H9 (cell line): ENCODE data around the gene DUS4L. TPM values are rescaled to one million over a fixed set of nuclear protein-coding genes. Genes with fewer than 3 reads are reported as not detected.

Experiments used
- DNase-seq: peaks from one replicate; pipeline ENCODE4 v3.0.0-alpha.2; 2017
- H2AFZ ChIP-seq: one replicate; pipeline ENCODE4 v1.6.1; 2013; ENCODE audit warnings: mild to moderate bottlenecking, low read length, control low read depth, moderate library complexity
- H2AK5ac ChIP-seq: 2 replicates; pipeline ENCODE4 v1.6.1; 2013; ENCODE audit warnings: low read length, control low read depth, mixed read lengths; ENCODE audit not compliant: insufficient read length
- H2BK120ac ChIP-seq: one replicate; pipeline ENCODE4 v1.6.1; 2013; ENCODE audit warnings: low read depth, mild to moderate bottlenecking, low read length, control low read depth, inconsistent platforms; ENCODE audit not compliant: poor library complexity, severe bottlenecking
- H2BK12ac ChIP-seq: 2 replicates; pipeline ENCODE4 v1.6.1; 2013; ENCODE audit warnings: low read length, control low read depth, mixed read lengths, low read depth; ENCODE audit not compliant: insufficient read length
- H2BK15ac ChIP-seq: 2 replicates; pipeline ENCODE4 v1.6.1; 2013; ENCODE audit warnings: low read depth, low read length, control low read depth
- H2BK20ac ChIP-seq: one replicate; pipeline ENCODE4 v1.6.1; 2013; ENCODE audit warnings: low read depth, mild to moderate bottlenecking, low read length, control low read depth, inconsistent platforms; ENCODE audit not compliant: poor library complexity, severe bottlenecking
- H2BK5ac ChIP-seq: 2 replicates; pipeline ENCODE4 v1.6.1; 2013; ENCODE audit warnings: low read length, control low read depth, mixed read lengths; ENCODE audit not compliant: insufficient read length
- H3K14ac ChIP-seq: 2 replicates; pipeline ENCODE4 v1.6.1; 2013; ENCODE audit warnings: low read length, control low read depth; ENCODE audit not compliant: insufficient read depth
- H3K18ac ChIP-seq: 2 replicates; pipeline ENCODE4 v1.6.1; 2013; ENCODE audit warnings: low read depth, mild to moderate bottlenecking, mixed read lengths, low read length, control low read depth; ENCODE audit not compliant: insufficient read length
- H3K23ac ChIP-seq: 2 replicates; pipeline ENCODE4 v1.6.1; 2013; ENCODE audit warnings: low read length, control low read depth, mixed read lengths, low read depth; ENCODE audit not compliant: insufficient read length
- H3K23me2 ChIP-seq: 2 replicates; pipeline ENCODE4 v1.6.1; 2013; ENCODE audit warnings: low read depth, mild to moderate bottlenecking, mixed read lengths, low read length, control low read depth; ENCODE audit not compliant: insufficient read length, poor library complexity, severe bottlenecking
- H3K27ac ChIP-seq: 2 replicates; pipeline ENCODE4 v1.5.1; 2013; ENCODE audit warnings: low read length, control low read depth, mixed read lengths, low read depth; ENCODE audit not compliant: insufficient read length
- H3K27me3 ChIP-seq: 2 replicates; pipeline ENCODE4 v1.6.1; 2013; ENCODE audit warnings: low read length, control low read depth, inconsistent platforms; ENCODE audit not compliant: insufficient read depth
- H3K4ac ChIP-seq: 2 replicates; pipeline ENCODE4 v1.6.1; 2013; ENCODE audit warnings: low read depth, mild to moderate bottlenecking, control low read depth, inconsistent platforms, low read length, moderate library complexity
- H3K4me1 ChIP-seq: 2 replicates; pipeline ENCODE4 v1.6.1; 2013; ENCODE audit warnings: low read length, control low read depth, inconsistent platforms; ENCODE audit not compliant: insufficient read depth
- H3K4me2 ChIP-seq: 2 replicates; pipeline ENCODE4 v1.6.1; 2013; ENCODE audit warnings: low read length, control low read depth, mixed read lengths; ENCODE audit not compliant: insufficient read length, insufficient read depth
- H3K56ac ChIP-seq: 2 replicates; pipeline ENCODE4 v1.6.1; 2013; ENCODE audit warnings: low read depth, mild to moderate bottlenecking, mixed read lengths, low read length, control low read depth; ENCODE audit not compliant: insufficient read length
- H3K79me1 ChIP-seq: 2 replicates; pipeline ENCODE4 v1.6.1; 2013; ENCODE audit warnings: low read depth, mild to moderate bottlenecking, moderate library complexity, low read length, control low read depth, inconsistent platforms; ENCODE audit not compliant: insufficient read depth, poor library complexity, severe bottlenecking
- H3K79me2 ChIP-seq: 2 replicates; pipeline ENCODE4 v1.6.1; 2013; ENCODE audit warnings: low read length, control low read depth, inconsistent platforms; ENCODE audit not compliant: insufficient read depth
- H3K9ac ChIP-seq: 2 replicates; pipeline ENCODE4 v1.6.1; 2013; ENCODE audit warnings: low read length, control low read depth, mixed read lengths; ENCODE audit not compliant: insufficient read length; ENCODE audit errors: extremely low read depth
- H3K9me3 ChIP-seq: one replicate; pipeline ENCODE4 v1.6.1; 2013; ENCODE audit warnings: low read depth, low read length, inconsistent platforms; ENCODE audit not compliant: control insufficient read depth
- H3T11ph ChIP-seq: one replicate; pipeline ENCODE4 v1.6.1; 2013; ENCODE audit warnings: mild to moderate bottlenecking, low read length, control low read depth, inconsistent platforms
- H4K20me1 ChIP-seq: one replicate; pipeline ENCODE4 v1.6.1; 2013; ENCODE audit not compliant: control insufficient read depth, insufficient read length, insufficient read depth
- H4K5ac ChIP-seq: 2 replicates; pipeline ENCODE4 v1.6.1; 2013; ENCODE audit warnings: low read depth, mild to moderate bottlenecking, mixed read lengths, low read length, control low read depth; ENCODE audit not compliant: insufficient read length
- H4K8ac ChIP-seq: replicated peaks from 2 replicates; pipeline ENCODE4 v1.6.1; 2013; ENCODE audit warnings: low read length, control low read depth, mixed read lengths, low read depth; ENCODE audit not compliant: insufficient read length
- H4K91ac ChIP-seq: 2 replicates; pipeline ENCODE4 v1.6.1; 2013; ENCODE audit warnings: low read depth, mild to moderate bottlenecking, moderate library complexity, mixed read lengths, low read length, control low read depth; ENCODE audit not compliant: insufficient read length
- H3K27ac Mint-ChIP-seq, 3 experiments: 2 replicates in 2 of 3; 3 replicates in 1 of 3; pipeline ENCODE4 v1.8.0; 2020 to 2021; ENCODE audit warnings: mixed read lengths in 3 of 3, mild to moderate bottlenecking in 1 of 3, moderate library complexity in 1 of 3
- H3K27me3 Mint-ChIP-seq: 2 replicates; pipeline ENCODE4 v1.8.0; 2021; ENCODE audit warnings: low read depth, mild to moderate bottlenecking, moderate library complexity, mixed read lengths
- H3K36me3 Mint-ChIP-seq, 3 experiments: 2 replicates in 2 of 3; 3 replicates in 1 of 3; pipeline ENCODE4 v1.8.0; 2020 to 2021; ENCODE audit warnings: low read depth in 3 of 3, mixed read lengths in 3 of 3; ENCODE audit not compliant: insufficient read depth in 1 of 3
- H3K4me1 Mint-ChIP-seq, 2 experiments: 2 replicates each; pipeline ENCODE4 v1.8.0; 2020; ENCODE audit warnings: mixed read lengths in 2 of 2
- H3K4me3 Mint-ChIP-seq, 2 experiments: 2 replicates in 1 of 2; 3 replicates in 1 of 2; pipeline ENCODE4 v1.8.0; 2020 to 2021; ENCODE audit warnings: mild to moderate bottlenecking in 2 of 2, mixed read lengths in 2 of 2, moderate library complexity in 1 of 2
- H3K9me3 Mint-ChIP-seq, 2 experiments: 2 replicates in 1 of 2; 3 replicates in 1 of 2; pipeline ENCODE4 v1.8.0; 2020; ENCODE audit warnings: mild to moderate bottlenecking in 2 of 2, mixed read lengths in 2 of 2, moderate library complexity in 1 of 2
- WGBS: extraction: QIAGEN DNeasy Blood & Tissue Kit; methylation state at CpG from one replicate; pipeline ENCODE4 v1.1.7; 2013; ENCODE audit warnings: missing lambda C conversion rate, low lambda C conversion rate, mixed read lengths; ENCODE audit not compliant: insufficient read length; ENCODE audit errors: extremely low coverage; 5-methylcytosine and 5-hydroxymethylcytosine counted together
- total RNA-seq: library from RNA; stranded (reverse); gene quantifications from 2 replicates; pipeline ENCODE4 v1.2.1, GENCODE V29; 2021
- TF ChIP-seq, protein P1 (sequence below): fragments of 200-600 bp; sonication (generic); conservative IDR thresholded peaks from 3 replicates; pipeline ENCODE4 v1.8.0; 2021; ENCODE audit warnings: antibody characterized with exemption, mild to moderate bottlenecking

The DUS4L gene
- total RNA-seq, 1 experiment from 2014 or later = 10.8 TPM

DNA sequence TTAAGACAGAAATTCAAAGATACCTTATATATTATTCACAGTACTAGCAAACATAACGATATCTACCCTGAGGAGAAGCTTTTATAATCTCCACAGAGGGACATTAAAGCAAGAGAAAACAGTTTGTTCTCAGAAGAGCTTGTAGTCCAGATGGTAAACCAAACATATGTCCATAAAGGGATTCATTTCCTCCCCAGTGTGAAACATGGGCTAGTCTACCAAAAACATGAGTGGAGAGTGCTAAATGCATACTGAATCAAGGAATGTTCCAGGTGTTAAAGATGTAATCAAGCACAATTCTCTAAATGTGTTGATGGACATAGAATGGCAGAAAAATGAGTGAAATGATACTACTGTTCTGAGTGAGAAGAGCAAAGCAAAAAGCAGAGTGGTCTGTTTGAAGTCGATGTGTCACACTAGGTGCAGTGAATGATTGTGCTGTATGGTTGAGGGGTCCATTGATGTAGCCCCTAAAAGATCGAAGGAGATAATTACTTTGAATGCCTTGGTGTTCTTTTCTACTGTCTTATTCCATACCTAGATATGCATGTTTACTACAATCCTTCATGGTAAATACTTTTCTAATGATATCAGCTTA, 41.5 kb downstream of the DUS4L start:
- Mint-ChIP-seq H3K36me3 (peaks cover 0 to 8% (median 1%) of the 10 kb centered on the region in 3 experiments; a peak in 2 of 7 replicates), H3K9me3 (no peaks in the 10 kb centered on the region), H3K27ac (no peak overlapping the region), H3K27me3 (no peaks in the 10 kb centered on the region), H3K4me1 (no peaks in the 10 kb centered on the region), H3K4me3 (no peak overlapping the region)
- Histone ChIP-seq H2BK20ac (no peak overlapping the region), H3K4me2 (no peak overlapping the region), H3K9me3 (no peaks in the 10 kb centered on the region), H3K4me1 (no peaks in the 10 kb centered on the region), H2AK5ac (no peak overlapping the region), H4K8ac (no peak overlapping the region), H3K23ac (no peak overlapping the region), H3K18ac (no peak overlapping the region), H4K5ac (no peak overlapping the region), H2BK12ac (no peak overlapping the region), H4K20me1 (no peaks in the 10 kb centered on the region), H3K79me1 (no peaks in the 10 kb centered on the region), H3K4ac (no peak overlapping the region), H2AFZ (no peak overlapping the region), H3K27me3 (no peaks in the 10 kb centered on the region), H2BK15ac (no peak overlapping the region), H3K79me2 (no peaks in the 10 kb centered on the region), H3K27ac (no peak overlapping the region), H3K9ac (no peak overlapping the region), H4K91ac (no peak overlapping the region), H3K14ac (no peak overlapping the region), H3K23me2 (no peaks in the 10 kb centered on the region), H2BK5ac (no peak overlapping the region), H2BK120ac (no peak overlapping the region), H3T11ph (no peak overlapping the region), H3K56ac (no peak overlapping the region)
- no CpG with 5 or more reads among the region's 3 CpGs for WGBS
- TF ChIP-seq, protein P1, sequence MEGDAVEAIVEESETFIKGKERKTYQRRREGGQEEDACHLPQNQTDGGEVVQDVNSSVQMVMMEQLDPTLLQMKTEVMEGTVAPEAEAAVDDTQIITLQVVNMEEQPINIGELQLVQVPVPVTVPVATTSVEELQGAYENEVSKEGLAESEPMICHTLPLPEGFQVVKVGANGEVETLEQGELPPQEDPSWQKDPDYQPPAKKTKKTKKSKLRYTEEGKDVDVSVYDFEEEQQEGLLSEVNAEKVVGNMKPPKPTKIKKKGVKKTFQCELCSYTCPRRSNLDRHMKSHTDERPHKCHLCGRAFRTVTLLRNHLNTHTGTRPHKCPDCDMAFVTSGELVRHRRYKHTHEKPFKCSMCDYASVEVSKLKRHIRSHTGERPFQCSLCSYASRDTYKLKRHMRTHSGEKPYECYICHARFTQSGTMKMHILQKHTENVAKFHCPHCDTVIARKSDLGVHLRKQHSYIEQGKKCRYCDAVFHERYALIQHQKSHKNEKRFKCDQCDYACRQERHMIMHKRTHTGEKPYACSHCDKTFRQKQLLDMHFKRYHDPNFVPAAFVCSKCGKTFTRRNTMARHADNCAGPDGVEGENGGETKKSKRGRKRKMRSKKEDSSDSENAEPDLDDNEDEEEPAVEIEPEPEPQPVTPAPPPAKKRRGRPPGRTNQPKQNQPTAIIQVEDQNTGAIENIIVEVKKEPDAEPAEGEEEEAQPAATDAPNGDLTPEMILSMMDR = no peak
- no peak for DNase-seq
